Keratinocyte (primary cell): Measurements from ENCODE around the gene S100A5. TPM values are rescaled to one million over a fixed set of nuclear protein-coding genes. Genes with fewer than 3 reads are reported as not detected.

Source experiments
- DNase-seq: peaks from one replicate; pipeline ENCODE4 v3.0.0-alpha.2; 2011; ENCODE audit warnings: low read depth, missing footprints, low spot score
- FAIRE-seq: peaks from 2 replicates; lab custom pipeline; 2011; peaks lifted over from hg19 to GRCh38; lab: Jason Lieb, UNC
- H2AFZ ChIP-seq: 2 replicates; pipeline ENCODE4 v1.6.0; 2012; ENCODE audit warnings: low read length, control low read depth, inconsistent platforms; ENCODE audit not compliant: control insufficient read depth
- H3K27ac ChIP-seq: 2 replicates; pipeline ENCODE4 v1.5.1; 2011; ENCODE audit warnings: low read length; ENCODE audit not compliant: control insufficient read depth, insufficient read depth
- H3K27me3 ChIP-seq: 3 replicates; pipeline ENCODE4 v1.6.0; 2011; ENCODE audit warnings: low read length; ENCODE audit not compliant: control insufficient read depth, insufficient read depth; ENCODE audit errors: extremely low read depth
- H3K36me3 ChIP-seq, 2 experiments: 2 replicates in 1 of 2; 3 replicates in 1 of 2; pipeline ENCODE4 v1.5.1; 2011; ENCODE audit warnings: low read length in 2 of 2, mild to moderate bottlenecking in 1 of 2; ENCODE audit not compliant: control insufficient read depth in 2 of 2, insufficient read depth in 2 of 2; ENCODE audit errors: extremely low read depth in 1 of 2
- H3K4me1 ChIP-seq: 3 replicates; pipeline ENCODE4 v1.5.1; 2011; ENCODE audit warnings: low read length; ENCODE audit not compliant: control insufficient read depth, insufficient read depth; ENCODE audit errors: extremely low read depth
- H3K4me2 ChIP-seq: 3 replicates; pipeline ENCODE4 v1.6.0; 2011; ENCODE audit warnings: low read depth, low read length; ENCODE audit not compliant: control insufficient read depth, insufficient read depth; ENCODE audit errors: extremely low read depth
- H3K4me3 ChIP-seq, 3 experiments: fragments of 200-600 bp in 1 of 3; sonication (generic) in 1 of 3; 2 replicates in 2 of 3; 3 replicates in 1 of 3; pipeline ENCODE4 v1.5.1; 2011 to 2016; ENCODE audit warnings: low read length in 3 of 3, mild to moderate bottlenecking in 3 of 3, control low read depth in 2 of 3, inconsistent platforms in 1 of 3, low read depth in 1 of 3, mixed read lengths in 1 of 3, mixed run types in 1 of 3, moderate library complexity in 1 of 3; ENCODE audit not compliant: control insufficient read depth in 2 of 3, insufficient read depth in 2 of 3; ENCODE audit errors: extremely low read depth in 1 of 3
- H3K79me2 ChIP-seq: 2 replicates; pipeline ENCODE4 v1.6.0; 2012; ENCODE audit warnings: low read length; ENCODE audit not compliant: control insufficient read depth, insufficient read depth
- H3K9ac ChIP-seq: 3 replicates; pipeline ENCODE4 v1.6.0; 2011; ENCODE audit warnings: low read length; ENCODE audit not compliant: control insufficient read depth, insufficient read depth; ENCODE audit errors: extremely low read depth
- H3K9me1 ChIP-seq: 3 replicates; pipeline ENCODE4 v1.6.0; 2011; ENCODE audit warnings: low read length; ENCODE audit not compliant: control insufficient read depth, insufficient read depth; ENCODE audit errors: extremely low read depth
- H3K9me3 ChIP-seq: 2 replicates; pipeline ENCODE4 v1.5.1; 2012; ENCODE audit warnings: low read depth, low read length; ENCODE audit not compliant: control insufficient read depth
- H4K20me1 ChIP-seq: 3 replicates; pipeline ENCODE4 v1.6.0; 2011; ENCODE audit warnings: low read length; ENCODE audit not compliant: control insufficient read depth, insufficient read depth; ENCODE audit errors: extremely low read depth
- CTCF ChIP-seq, 3 experiments: IDR thresholded peaks in 1 of 3; conservative IDR thresholded peaks in 1 of 3; optimal IDR thresholded peaks in 1 of 3; 2 replicates in 2 of 3; 3 replicates in 1 of 3; pipeline versions ENCODE3 to v1.5.1; 2011; ENCODE audit warnings: low read length in 3 of 3, mild to moderate bottlenecking in 3 of 3, moderate library complexity in 2 of 3, control low read depth in 1 of 3, inconsistent platforms in 1 of 3; ENCODE audit not compliant: insufficient read depth in 2 of 3; ENCODE audit errors: extremely low read depth in 1 of 3
- EZH2 ChIP-seq: IDR thresholded peaks from one replicate; pipeline ENCODE4 v1.6.1; 2012; ENCODE audit warnings: inconsistent platforms, mild to moderate bottlenecking, low read length, moderate library complexity
- dilution Hi-C: fragments of 300-500 bp; cut with MboI; formaldehyde crosslinking; loops from one replicate; pipeline ENCODE4 v1.7.0; 2020; ENCODE audit warnings: low sequenced_read_pairs; ENCODE audit not compliant: extremely low pct_ligation_motif_present
- polyA plus RNA-seq, 5 experiments: library from polyadenylated mRNA; depleted of rRNA in 3 of 5; stranded (reverse) in 3 of 5; stranded (forward) in 1 of 5; unstranded in 1 of 5; fragments of >200 nt; gene quantifications; 1 replicate in 1 of 5; 2 replicates in 3 of 5; 3 replicates in 1 of 5; pipeline versions ENCODE4 v1.2.1 to v1.2.3, GENCODE V29; 2011 to 2012; ENCODE audit warnings: missing spikeins in 2 of 5, low read depth in 1 of 5, low replicate concordance in 1 of 5

The S100A5 gene
- polyA plus RNA-seq, 1 donor (not counting 4 experiments of a cell fraction or from before 2014, with no cell fraction given), result 0.20 TPM

DNA sequence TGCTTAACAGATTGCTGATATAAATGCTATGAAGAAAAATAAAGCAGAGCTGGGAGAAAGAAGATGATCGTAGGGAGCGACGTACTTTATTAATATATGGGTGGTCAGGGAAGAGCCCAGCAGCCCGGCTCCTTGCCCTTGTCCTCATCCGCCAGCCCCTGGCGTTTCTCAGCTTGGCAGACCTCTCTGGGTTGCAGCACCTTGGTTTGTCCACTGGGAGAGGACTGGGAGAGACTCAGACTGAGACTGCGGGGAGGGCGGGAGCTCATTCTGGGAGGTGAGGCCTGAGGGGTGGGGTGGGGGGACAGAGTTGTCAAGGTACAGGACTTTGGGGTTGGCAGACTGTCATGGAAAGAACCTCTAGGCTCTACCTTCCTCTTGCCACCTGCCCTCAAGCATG, 11.6 kb upstream of the S100A5 start:
- FAIRE-seq, result no peak
- Histone ChIP-seq H3K4me3 (no peak overlapping the region), H3K79me2 (no peaks in the 10 kb centered on the region), H3K4me2 (no peak overlapping the region), H3K4me1 (peaks cover 39% of the 10 kb centered on the region), H3K9me1 (no peaks in the 10 kb centered on the region), H3K27me3 (no peaks in the 10 kb centered on the region), H3K36me3 (peaks cover 16 to 36% of the 10 kb centered on the region in 2 experiments), H2AFZ (no peak overlapping the region), H3K9ac (no peak overlapping the region), H4K20me1 (no peaks in the 10 kb centered on the region), H3K27ac (no peak overlapping the region), H3K9me3 (no peaks in the 10 kb centered on the region)
- peak in 1 of 3 experiments; percentile 30 for TF ChIP-seq CTCF (optimal IDR thresholded peaks at IDR 0.05 in 1 of 3, IDR thresholded peaks at IDR 0.05 in 1 of 3, conservative IDR thresholded peaks at IDR 0.05 in 1 of 3; ENCODE audit: extremely low read depth in 1 of 3, insufficient read depth in 2 of 3, low read length in 3 of 3)
- no peak for TF ChIP-seq EZH2
- no peak for DNase-seq
- dilution Hi-C loops, result no loop called here

- Histone ChIP-seq H3K4me3 (no peak overlapping the region), H3K9me3 (no peaks in the 10 kb centered on the region), H3K4me1 (peaks cover 50% of the 10 kb centered on the region), H3K27ac (peak overlapping the region; percentile 63), H3K9ac (peak overlapping the region; percentile 16), H3K27me3 (no peaks in the 10 kb centered on the region), H3K9me1 (no peaks in the 10 kb centered on the region), H3K4me2 (no peak overlapping the region), H3K79me2 (no peaks in the 10 kb centered on the region), H4K20me1 (no peaks in the 10 kb centered on the region), H3K36me3 (peaks cover 16 to 35% of the 10 kb centered on the region in 2 experiments), H2AFZ (no peak overlapping the region)
- TF ChIP-seq EZH2 (no peak), CTCF (optimal IDR thresholded peaks at IDR 0.05 in 1 of 3, IDR thresholded peaks at IDR 0.05 in 1 of 3, conservative IDR thresholded peaks at IDR 0.05 in 1 of 3; ENCODE audit: extremely low read depth in 1 of 3, insufficient read depth in 2 of 3, low read length in 3 of 3) (no peak)
- FAIRE-seq (no peak), DNase-seq (no peak)
- dilution Hi-C loops, result no loop called here
These were observed 10.2 kb upstream of the S100A5 start for GRCh38 chr1:153550827-153551500.
